ENCODE data around the gene TMEM9B.

DNA sequence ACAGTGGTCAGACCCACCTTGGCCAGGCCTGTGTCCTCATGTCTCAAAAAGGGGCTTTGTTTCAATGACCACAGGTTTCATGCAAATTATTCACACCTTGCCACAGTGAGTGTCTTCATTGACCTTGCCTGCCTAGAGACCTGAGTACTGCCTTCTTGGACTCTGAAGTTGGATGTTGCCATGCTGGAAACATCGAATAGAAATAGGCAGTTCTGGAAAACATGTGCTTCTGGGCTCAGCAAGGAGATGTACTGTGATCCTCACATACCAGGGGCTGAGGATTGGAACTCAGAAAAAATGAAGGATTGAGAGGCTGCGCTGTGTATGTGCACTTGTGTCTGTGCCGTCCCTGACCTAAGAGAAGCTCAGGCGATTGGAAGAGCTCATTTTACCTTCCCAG, 49.1 kb upstream of the TMEM9B start:
- TF ChIP-seq EP300 (IDR thresholded peaks at IDR 0.05; ENCODE audit: borderline replicate concordance), result no peak
- TF ChIP-seq YY1 (IDR thresholded peaks at IDR 0.05; ENCODE audit: low read depth), result no peak

Measured in Ishikawa (cell line).